ENCODE data around the gene GH1.
A peak's percentile ranks its signal among the peaks of the same experiment; 100 is the strongest.
"Not testable (repeated sequence)": the region's sequence is repeated elsewhere in the genome, so short reads cannot be mapped to it uniquely, and the experiment has no call there.

Gene GH1

DNA sequence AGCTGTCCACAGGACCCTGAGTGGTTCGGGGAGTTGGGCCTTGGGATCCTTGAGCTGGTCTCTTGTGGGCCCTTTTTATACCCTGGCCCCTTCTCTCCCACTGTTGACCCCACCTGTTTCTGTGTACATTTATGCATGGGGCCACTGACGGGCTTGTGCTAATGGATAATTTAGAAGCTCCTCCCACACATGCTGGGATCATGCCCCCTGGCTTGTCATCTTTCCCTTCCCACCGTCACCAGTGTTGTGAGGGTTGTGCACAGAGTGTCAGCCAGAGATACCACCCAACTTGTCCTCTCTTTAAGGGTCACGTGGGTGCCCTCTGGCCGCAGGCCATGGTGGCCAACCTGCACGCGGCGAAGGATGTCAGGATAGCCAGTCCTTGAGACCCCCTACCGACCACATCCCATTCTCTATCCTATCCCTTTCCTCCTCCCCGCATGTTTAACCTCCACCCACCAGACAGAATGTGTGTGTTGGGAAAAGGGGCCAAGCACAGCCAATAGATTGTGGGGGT, at the start of gene GH1:
GH1 (minus strand) TSS at position 51 of the 517 bp plus-strand sequence. CDS start 63 bp downstream, outside the sequence.
- not testable (repeated sequence) for DNase-seq (ENCODE audit: low spot score)

DNA sequence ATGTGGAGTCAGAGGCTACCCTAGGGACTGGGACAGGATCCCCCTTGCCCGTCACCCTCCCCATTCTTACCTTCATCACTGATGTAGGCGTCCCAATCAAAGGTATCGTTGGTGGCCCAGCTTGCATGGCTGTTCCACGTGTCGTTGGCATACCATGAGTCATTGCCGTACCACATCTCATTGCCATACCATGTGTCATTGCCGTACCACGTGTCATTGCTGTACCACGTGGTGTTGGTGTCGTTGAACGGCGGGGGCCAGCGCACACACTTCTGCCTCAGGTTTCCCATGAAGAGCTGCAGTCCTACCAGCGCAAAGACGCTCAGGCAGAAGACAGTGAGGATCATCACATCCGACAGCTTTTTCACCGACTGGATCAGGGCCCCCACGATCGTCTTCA, 49.3 kb upstream of the GH1 start:
- no peak for DNase-seq (ENCODE audit: low spot score)

DNA sequence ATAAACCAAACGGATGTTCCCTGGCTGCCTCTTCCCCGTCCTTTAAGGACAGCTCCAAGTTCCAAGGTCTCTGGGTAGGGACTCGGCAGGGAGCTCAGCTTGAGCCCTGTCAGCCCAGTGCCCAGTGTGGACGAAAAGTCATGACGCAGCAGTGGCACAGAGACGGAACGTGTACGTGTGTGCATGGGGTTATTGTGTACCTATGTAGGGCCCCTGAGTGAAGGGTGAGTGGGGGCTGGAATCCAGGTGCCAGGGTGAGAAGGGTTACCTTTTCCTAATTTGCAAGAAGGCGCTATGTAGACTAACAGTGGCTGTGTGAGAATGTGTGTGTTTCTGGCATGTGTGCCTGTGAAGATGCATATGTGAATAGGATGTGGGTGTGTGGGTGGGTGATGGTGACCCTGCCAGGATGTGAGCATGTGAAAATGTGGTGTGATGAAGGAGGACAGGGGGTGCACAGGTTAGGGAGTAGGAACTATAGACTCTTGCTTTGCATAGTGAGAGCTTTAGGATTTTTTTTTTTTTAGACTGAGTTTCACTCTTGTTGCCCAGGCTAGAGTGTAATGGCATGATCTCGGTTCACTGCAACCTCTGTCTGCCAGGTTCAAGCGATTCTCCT, 48.1 kb upstream of the GH1 start:
- no peak for DNase-seq (ENCODE audit: low spot score)

DNA sequence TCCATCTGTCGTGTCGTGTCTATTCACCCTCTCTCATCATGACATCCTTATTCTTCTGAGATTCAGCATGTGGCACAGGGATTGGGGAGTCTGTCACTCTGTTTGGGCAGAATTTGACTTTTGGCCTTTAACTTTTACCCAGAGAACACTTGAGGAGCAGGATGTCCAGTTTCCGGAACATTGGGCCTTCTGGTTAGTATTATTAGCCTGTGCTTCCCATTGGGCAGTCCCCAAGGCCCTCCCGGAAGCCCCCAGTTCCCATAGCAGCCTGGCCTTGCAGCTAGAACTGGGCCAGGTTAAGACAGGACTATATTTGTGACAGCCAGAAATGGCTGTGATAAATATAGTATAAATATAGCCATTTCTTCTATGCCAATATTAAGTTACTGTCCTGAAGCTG, 44.5 kb upstream of the GH1 start:
- no peak for DNase-seq (ENCODE audit: low spot score)

DNA sequence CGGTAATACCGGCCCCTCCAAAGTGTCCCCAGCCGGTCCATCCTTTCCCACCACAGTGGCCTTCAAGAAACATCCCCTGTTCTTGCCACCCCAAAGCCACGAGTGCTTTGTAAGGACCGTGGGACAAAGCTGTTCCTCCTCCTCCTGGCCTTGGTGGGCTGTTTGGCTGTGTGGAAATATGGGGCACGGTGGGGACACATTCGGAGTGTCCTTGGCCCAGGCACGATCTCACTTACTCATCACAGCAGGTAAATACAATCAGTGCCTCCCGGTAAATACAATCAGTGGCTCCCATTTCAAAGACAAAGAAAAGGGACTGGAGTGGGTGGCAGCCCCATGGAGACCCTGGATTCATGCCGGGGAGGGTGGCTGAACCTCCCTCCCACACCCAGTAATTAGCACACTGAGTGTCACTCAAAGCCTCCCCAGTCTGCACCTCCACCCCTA, 43.7 kb upstream of the GH1 start:
- no peak for DNase-seq (ENCODE audit: low spot score)

DNA sequence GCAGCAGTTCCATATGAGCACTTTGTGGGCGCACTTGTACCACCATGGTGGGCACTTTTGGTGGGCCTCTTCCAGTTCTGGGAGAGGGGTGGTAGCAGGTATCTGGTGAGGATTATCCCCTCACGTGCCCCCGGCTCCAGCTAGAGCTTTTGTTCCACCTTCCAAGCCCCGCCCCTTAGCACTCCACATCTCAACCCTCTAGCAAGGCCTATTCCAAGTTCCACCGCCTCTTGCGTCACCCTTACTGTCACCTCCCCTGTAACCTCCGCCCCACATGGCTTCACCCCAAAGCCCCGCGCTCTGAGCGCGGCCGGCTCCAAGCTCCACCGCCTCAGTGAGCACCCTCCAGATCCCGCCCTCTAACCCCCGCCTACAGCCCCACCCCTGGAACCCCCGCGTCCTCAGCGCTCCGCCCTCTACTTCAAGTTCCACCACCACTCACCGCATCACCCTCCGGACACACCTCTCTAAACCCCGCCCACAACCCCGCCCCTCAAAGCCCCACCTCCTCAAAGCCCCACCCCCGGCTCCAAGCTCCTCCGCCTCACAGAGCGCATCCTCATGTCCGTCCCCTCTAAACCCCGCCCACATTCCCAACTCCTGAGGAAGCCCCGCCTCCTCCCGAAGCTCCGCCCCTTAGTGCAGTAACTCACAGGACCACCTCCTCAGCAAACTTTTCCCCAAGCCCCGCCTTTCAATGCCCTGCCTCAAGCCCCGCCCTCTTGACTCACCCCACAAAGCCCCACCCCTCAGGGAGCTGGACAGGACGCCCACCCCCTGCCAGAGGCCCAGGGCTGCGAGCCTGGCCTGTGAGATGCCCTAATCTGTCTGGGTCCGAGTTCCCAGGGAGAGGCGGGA, 42.9 kb upstream of the GH1 start:
- DNase-seq (ENCODE audit: low spot score), result peak; percentile 100

DNA sequence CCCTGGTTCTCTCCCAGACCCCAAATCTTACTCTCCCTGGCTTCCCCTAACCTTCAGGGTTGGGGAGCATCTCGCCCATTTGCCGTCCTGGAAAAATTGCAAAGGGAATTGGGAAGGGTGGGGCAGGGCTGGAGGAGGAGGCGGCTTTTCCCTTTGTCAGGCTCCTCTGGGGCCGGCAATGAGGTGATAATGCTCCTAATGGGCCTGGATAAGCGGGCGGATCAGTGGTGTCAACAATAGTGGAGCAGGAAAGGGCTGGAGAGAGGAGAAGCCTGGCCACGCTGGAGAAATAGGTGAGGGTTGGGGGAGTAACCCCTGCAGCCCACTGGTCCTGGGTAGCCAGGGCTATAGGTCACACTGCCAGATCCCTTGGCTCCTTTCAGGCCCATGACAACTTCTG, 41.8 kb upstream of the GH1 start:
- no peak for DNase-seq (ENCODE audit: low spot score)

DNA sequence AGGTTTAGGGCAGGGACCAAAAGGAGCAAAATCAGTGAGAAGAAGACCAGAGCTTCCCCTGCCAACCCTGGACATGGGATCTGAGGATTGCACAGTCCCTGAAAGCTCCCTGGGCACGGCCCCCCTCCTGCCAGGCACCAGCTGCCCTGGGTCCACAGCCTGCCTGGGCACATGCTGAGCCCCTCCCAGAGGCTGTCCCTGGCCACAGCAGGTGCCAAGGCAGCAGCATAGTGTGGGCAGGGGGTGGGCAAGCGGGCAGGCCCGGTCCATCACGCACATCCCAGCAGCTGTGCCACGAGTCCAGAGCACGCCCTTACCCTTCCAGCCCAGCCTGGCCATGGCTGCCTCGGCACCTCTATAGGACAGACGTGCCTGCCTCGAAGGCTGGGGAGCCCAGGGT, 41.4 kb upstream of the GH1 start:
- no peak for DNase-seq (ENCODE audit: low spot score)

DNA sequence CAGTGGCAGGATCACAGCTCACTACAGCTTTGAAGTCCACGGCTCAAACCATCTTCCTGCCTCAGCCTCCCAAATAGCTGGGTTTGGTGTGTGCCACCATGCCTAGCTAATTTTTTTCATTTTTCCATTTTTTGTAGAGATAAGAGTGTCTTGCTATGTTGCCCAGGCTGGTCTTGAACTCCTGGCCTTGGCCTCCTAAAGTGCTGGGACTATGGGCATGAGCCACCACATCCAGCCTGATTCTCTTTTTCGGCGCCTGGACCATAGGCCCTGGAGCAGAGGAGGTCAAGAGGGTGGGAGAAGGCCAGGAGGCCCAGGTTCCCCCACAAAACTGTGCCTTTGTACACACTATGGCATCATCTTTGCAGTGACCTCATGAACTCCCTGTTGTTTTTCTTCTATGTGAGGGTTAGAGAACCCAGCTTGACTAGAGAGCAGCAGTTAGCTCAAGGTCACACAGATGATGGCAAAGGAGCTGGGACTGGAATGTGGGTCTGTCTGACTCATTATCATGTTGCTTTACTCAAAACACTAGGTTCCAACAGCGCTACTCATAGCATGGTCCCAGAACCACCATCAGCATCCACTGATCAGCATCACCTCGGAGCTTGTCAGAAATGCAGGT, 37.8 kb upstream of the GH1 start:
- DNase-seq (ENCODE audit: low spot score), result no peak

DNA sequence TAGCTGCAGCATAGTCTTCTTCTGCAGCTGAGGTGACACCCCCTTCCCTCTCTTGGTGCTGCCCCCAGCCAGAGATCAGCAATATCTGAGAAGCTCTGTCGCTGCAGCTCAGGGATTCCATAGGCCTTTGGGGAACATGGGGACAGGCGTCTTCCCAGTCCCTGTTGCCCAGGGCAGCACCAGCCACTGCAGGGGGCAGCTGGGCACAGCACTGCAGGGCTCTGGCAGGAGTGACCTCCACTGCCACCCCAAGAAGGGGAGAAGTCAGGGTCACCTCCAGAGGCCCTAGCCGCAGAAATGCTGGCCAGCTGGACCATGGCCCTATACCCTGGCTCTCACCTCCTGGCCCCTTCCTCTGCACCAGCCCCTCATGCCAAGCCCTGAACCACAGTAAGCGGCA, 37.2 kb upstream of the GH1 start:
- no peak for DNase-seq (ENCODE audit: low spot score)

DNA sequence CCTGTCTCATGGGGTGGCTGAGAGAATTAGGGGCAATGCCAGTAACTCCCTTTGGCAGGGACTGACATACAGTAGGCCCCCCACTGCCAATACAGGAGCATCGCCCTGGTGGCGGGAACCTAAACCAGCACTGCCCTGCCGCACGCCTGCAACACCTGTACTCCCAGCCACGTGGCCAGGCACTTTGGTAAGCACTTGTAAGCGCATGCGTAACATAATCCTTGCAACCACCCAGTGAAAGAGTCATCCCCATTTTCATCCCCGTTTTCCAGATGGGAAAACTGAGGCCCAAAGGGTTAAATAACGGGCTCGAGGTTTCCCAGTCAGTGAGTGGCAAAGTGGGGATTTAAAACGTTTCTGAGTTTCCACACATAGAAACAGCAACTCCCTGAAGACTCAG, 36.6 kb upstream of the GH1 start:
- DNase-seq (ENCODE audit: low spot score), result no peak

DNA sequence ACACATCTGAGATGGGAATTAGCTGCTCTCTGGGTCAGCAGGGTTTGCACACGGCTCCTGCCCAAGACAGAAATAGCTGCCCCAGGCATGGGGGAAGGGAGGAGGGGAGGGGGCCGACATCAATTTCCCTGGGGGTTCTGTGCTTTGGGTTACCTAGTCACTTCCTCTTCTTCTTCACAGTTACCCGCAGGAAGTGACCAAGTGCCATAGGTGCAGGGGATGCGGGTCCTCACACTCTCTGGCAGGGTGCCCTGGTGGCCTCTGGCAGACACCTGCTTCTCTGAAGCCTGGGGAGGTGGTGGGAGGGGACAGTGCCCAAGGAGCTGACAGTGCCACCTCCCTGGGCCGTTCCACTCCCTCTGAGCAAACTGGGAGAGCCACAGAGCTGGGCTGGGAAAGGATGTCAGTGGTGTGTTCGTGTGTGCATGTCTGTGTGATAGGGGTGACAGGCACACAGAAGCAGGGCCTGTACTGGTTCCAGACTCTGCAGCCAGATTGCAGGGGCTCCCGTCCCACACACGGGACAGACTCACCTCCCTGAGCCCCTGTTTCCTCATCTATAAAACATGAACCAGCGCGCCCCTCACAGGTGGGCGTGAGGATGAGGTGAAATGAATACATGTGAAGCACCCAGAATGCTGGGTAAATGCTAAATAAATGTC, 35.9 kb upstream of the GH1 start:
- DNase-seq (ENCODE audit: low spot score), result no peak

DNA sequence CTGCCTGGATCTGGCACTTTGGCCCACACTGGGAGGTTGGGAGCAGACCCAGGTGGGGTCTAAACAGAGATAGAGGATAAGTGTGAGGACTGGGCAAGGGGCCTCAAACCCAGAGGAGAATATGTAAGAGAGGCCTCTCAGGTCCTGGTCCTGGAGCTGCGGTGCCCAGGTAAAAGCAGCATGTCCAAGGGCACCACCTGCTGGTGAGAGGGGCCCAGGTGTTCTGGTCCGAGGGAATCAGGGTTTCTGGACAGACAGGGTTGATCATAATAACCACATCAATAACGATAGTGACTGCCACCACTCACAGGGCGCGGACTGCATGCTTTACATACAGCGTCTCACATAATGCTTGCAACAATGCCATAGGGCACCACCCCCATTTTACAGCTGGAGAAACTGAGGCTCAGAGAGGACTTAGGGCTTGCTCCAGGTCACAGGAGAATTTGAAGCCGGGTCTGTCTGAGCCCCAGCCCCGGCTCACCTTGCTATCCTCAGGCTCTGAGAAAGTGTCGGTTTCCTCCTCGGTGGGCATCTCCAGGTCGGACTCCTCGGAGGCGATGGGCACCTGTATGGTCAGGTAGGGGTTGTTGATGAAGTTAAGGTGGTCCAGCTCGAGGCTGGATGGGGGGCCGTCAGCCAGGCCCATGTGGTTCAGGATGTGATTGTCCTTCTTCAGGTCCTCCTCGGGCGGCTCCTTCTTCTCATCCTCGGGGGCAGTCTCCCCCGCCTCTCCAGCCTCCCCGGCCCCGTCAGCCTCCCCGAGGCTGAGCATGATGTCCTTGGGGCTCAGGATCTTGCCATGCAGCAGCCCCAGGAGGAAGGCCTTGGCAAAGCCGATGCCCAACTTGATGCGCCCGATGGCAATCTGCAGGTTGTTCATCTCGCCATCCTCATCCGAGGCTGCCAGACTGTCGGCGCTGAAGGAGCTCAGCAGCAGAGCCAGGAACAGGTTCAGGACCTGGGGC, 32.6 kb upstream of the GH1 start:
- no peak for DNase-seq (ENCODE audit: low spot score)

DNA sequence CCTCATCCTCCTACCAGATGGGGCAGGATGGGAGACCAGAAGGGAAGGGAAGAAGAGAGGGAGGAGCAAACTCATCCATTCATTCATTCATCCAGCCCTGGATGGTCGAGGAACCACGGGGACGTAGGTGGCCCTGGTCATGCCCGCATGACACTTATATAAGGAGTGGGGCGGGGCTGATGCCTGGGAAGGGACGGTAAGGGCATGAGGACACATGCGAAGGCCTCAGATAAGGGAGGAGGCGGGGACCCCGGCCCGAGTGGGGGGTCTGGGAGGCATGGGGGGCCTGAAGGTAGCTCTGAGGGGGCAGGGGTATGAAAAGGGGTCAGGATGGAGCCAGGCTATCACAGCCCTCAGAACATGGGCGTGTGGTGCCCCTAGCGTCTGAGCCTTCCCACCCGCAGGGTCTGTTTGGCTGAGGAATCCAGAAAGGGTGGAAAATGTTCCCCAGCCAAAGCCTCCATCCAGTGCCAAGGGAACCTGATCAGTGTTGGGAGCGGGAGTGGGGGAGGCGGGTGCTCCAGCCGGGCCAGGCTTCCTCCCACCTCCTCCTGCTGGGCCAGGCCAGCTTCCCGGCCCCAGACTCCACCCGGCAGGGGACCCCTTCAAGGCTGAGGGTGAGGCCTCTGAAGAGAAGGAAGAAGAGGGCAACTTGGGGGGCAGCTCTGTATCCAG, 31.1 kb upstream of the GH1 start:
- DNase-seq (ENCODE audit: low spot score), result no peak

DNA sequence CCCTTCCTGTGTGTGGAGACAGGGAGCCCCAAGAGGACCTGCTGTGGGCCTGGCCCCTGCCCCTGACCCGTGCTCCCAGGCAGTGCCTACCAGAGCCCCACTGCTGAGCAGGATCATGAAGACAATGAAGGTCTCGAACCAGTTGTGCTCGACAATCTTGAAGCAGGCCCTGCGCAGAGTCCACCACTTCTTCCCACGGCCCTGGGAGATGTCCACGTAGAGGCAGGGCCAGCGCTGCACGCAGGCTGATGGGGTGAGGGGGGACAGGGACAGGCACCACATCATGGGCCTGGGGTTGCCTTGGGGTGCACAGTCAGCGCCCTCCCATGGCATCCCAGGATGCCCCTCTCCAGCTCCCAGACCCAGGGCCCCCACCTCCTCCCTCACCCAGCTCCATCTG, 29.9 kb upstream of the GH1 start:
- DNase-seq (ENCODE audit: low spot score), result no peak

DNA sequence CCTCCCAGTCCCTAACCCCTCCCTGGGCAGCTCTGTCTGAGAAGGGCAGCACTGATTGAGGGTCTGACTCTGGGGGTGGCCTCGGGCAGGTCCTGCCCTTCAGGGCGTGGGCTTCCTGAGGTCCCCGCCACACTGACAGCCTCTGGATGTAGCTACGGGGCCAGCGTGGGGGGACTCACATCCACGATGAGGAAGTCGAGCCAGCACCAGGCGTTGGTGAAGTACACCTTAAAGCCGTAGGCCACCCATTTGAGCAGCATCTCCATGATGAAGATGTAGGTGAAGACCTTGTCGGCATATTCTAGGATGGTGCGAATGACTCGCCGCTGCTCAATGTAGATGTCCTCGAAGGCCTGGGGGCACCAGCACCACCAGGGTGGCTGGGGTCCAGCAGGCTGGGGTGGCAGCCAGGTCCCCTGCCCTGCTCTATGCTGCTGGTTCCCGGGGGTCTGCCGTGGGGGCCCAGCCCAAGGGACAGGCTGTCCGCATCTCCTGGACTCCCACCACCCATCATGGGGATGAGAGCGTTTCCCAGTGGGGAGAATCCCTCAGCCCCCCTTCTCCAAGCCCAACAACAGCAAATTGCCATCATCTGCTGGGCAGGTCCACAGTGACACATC, 29.2 kb upstream of the GH1 start:
- DNase-seq (ENCODE audit: low spot score), result no peak

DNA sequence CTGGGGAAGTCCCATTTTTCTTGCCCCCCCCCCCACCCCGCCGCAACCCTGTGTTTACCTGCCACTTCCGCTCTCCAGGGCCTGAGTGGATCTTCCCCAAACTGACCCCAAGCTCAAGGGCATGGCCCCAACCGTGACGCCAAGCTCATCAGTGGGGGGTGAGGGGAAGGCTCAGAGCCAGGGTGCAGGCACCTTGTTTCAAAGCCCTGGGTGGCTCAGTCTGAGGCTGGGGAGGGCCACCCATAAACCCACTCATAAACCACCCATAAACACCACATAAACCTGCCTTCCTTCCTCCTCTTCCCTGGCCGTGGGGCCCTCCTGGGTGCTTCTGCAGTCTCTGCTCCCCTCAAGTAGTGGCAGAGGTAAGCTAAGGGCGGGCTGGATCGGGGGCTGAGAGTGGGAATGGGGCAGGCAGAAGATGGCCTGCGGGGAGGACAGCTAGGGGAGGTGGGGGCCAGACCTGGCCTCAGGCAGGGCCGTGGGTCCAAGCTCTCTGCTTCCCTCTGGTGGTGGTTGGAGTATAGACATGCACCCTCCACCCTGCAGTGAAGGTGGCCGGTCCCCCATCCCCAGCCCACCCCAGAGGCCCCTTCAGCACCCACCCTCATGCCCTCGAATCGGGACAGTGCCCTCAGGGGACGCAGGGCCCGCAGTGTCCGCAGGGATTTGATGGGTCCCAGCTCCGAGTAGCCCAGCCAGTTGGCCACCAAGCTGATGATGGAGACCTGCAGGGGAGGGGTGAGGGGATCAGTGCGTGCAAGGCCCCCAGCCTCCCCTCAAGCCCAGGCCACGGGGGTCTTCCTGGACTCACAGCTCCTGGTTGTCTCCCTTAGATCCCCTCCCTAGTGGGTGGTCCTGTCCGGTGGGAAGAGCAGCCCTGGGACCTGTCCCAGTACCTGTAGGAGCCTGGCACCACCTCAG, 28.1 kb upstream of the GH1 start:
- peak; percentile 83 for DNase-seq (ENCODE audit: low spot score)

DNA sequence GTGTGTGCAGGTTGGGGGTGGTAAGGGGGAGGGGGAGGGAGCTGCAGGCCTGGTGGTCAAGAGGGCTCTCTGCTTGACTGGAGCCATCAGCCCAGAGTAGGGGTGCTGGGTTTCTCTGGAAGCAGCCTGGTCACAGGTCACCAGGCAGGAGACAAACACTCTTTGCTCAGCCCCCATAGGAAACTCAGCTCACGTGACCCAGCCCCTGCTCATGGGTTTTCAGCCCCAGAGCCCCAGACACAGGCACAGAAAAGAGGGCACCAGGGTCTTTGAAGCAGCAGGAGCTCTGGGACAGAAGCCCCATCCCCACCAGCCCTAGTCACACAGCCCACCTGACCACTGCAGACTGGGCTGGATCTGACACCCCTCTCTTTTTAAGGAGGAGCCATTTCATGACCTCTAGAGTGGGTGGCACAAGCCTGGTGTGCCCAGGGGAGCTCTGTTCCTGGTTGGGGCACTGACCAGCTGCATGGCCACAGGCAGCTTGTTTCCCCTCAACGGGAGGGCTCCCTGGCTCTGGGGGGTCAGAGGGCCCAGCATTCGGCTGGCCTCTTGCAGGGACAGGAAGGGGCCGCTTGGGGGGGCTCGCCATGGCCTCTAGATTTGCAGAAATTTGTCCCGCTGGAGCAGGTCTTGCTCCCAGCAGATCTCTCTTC, 27.3 kb upstream of the GH1 start:
- DNase-seq (ENCODE audit: low spot score), result no peak
